ENCODE data around the gene APH1A. TPM values are rescaled to one million over a fixed set of nuclear protein-coding genes. Genes with fewer than 3 reads are reported as not detected.
"Not testable (repeated sequence)": the region's sequence is repeated elsewhere in the genome, so short reads cannot be mapped to it uniquely, and the experiment has no call there.

Gene APH1A
- total RNA-seq, 1 experiment from 2014 or later = 115 TPM

GRCh38 chr1:150221552-150221951 lies 47.3 kb downstream of the APH1A start:
- no peaks in the 10 kb centered on the region for H4K20me1 ChIP-seq (ENCODE audit: control insufficient read depth, insufficient read depth, insufficient read length)
- Mint-ChIP-seq H3K4me3 (no peak overlapping the region), H3K27me3 (ENCODE audit: low read depth) (no peaks in the 10 kb centered on the region), H3K9me3 (no peaks in the 10 kb centered on the region), H3K36me3 (ENCODE audit: insufficient read depth in 1 of 3, low read depth in 3 of 3) (peaks cover 19 to 61% (median 41%) of the 10 kb centered on the region in 3 experiments; a peak in 6 of 7 replicates), H3K4me1 (no peaks in the 10 kb centered on the region), H3K27ac (no peak overlapping the region)
- H3T11ph ChIP-seq (ENCODE audit: low read length) = no peak overlapping the region
- H2BK15ac ChIP-seq (ENCODE audit: low read depth, low read length) = no peak overlapping the region
- no peak overlapping the region for H4K5ac ChIP-seq (ENCODE audit: insufficient read length, low read depth, low read length)
- H3K18ac ChIP-seq (ENCODE audit: insufficient read length, low read depth, low read length) = no peak overlapping the region
- TF ChIP-seq CTCF (conservative IDR thresholded peaks at IDR 0.05) = peak; percentile 53
- H3K27ac ChIP-seq (ENCODE audit: insufficient read length, low read depth, low read length) = no peak overlapping the region
- no peak overlapping the region for H2BK12ac ChIP-seq (ENCODE audit: insufficient read length, low read depth, low read length)
- H3K14ac ChIP-seq (ENCODE audit: insufficient read depth, low read length) = no peak overlapping the region
- no peaks in the 10 kb centered on the region for H3K4me1 ChIP-seq (ENCODE audit: insufficient read depth, low read length)
- no peak overlapping the region for H3K56ac ChIP-seq (ENCODE audit: insufficient read length, low read depth, low read length)
- H2BK5ac ChIP-seq (ENCODE audit: insufficient read length, low read length) = no peak overlapping the region
- DNase-seq = no peak
- H4K91ac ChIP-seq (ENCODE audit: insufficient read length, low read depth, low read length) = no peak overlapping the region
- H3K4ac ChIP-seq (ENCODE audit: low read depth, low read length) = no peak overlapping the region
- H3K79me2 ChIP-seq (ENCODE audit: insufficient read depth, low read length) = no peaks in the 10 kb centered on the region
- H2AK5ac ChIP-seq (ENCODE audit: insufficient read length, low read length) = no peak overlapping the region
- H3K23ac ChIP-seq (ENCODE audit: insufficient read length, low read depth, low read length) = no peak overlapping the region
- H2AFZ ChIP-seq (ENCODE audit: low read length) = no peak overlapping the region
- no CpG with 5 or more reads among the region's 2 CpGs for WGBS (ENCODE audit: extremely low coverage, insufficient read length, low lambda C conversion rate)
- no peak overlapping the region for H4K8ac ChIP-seq (replicated peaks; ENCODE audit: insufficient read length, low read depth, low read length)
- H3K23me2 ChIP-seq (ENCODE audit: insufficient read length, low read depth, low read length, poor library complexity, severe bottlenecking) = no peaks in the 10 kb centered on the region
- H2BK120ac ChIP-seq (ENCODE audit: low read depth, low read length, poor library complexity, severe bottlenecking) = no peak overlapping the region
- H3K9ac ChIP-seq (ENCODE audit: extremely low read depth, insufficient read length, low read length) = no peak overlapping the region
- H3K4me2 ChIP-seq (ENCODE audit: insufficient read depth, insufficient read length, low read length) = no peak overlapping the region
- H3K9me3 ChIP-seq (ENCODE audit: control insufficient read depth, low read depth, low read length) = no peaks in the 10 kb centered on the region
- H3K79me1 ChIP-seq (ENCODE audit: insufficient read depth, low read depth, low read length, poor library complexity, severe bottlenecking) = no peaks in the 10 kb centered on the region
- no peak overlapping the region for H2BK20ac ChIP-seq (ENCODE audit: low read depth, low read length, poor library complexity, severe bottlenecking)
- no peaks in the 10 kb centered on the region for H3K27me3 ChIP-seq (ENCODE audit: insufficient read depth, low read length)

GRCh38 chr1:150215855-150216254 lies 53.0 kb downstream of the APH1A start:
- not testable (repeated sequence) for H3K4me1 ChIP-seq (ENCODE audit: insufficient read depth, low read length); H2AK5ac ChIP-seq (ENCODE audit: insufficient read length, low read length); H2BK5ac ChIP-seq (ENCODE audit: insufficient read length, low read length); H2BK20ac ChIP-seq (ENCODE audit: low read depth, low read length, poor library complexity, severe bottlenecking); H4K91ac ChIP-seq (ENCODE audit: insufficient read length, low read depth, low read length); H3K23ac ChIP-seq (ENCODE audit: insufficient read length, low read depth, low read length); H2BK120ac ChIP-seq (ENCODE audit: low read depth, low read length, poor library complexity, severe bottlenecking); H3K27me3 Mint-ChIP-seq (ENCODE audit: low read depth); H3K23me2 ChIP-seq (ENCODE audit: insufficient read length, low read depth, low read length, poor library complexity, severe bottlenecking); H2AFZ ChIP-seq (ENCODE audit: low read length); H3K18ac ChIP-seq (ENCODE audit: insufficient read length, low read depth, low read length); H4K5ac ChIP-seq (ENCODE audit: insufficient read length, low read depth, low read length); H3K27ac ChIP-seq (ENCODE audit: insufficient read length, low read depth, low read length); H4K8ac ChIP-seq (replicated peaks; ENCODE audit: insufficient read length, low read depth, low read length); H3K27ac Mint-ChIP-seq; H3K9me3 Mint-ChIP-seq; H3K9ac ChIP-seq (ENCODE audit: extremely low read depth, insufficient read length, low read length); H4K20me1 ChIP-seq (ENCODE audit: control insufficient read depth, insufficient read depth, insufficient read length); H3K9me3 ChIP-seq (ENCODE audit: control insufficient read depth, low read depth, low read length); H3K56ac ChIP-seq (ENCODE audit: insufficient read length, low read depth, low read length); H3K79me2 ChIP-seq (ENCODE audit: insufficient read depth, low read length); H2BK12ac ChIP-seq (ENCODE audit: insufficient read length, low read depth, low read length); DNase-seq; H2BK15ac ChIP-seq (ENCODE audit: low read depth, low read length); H3K79me1 ChIP-seq (ENCODE audit: insufficient read depth, low read depth, low read length, poor library complexity, severe bottlenecking); H3K4ac ChIP-seq (ENCODE audit: low read depth, low read length); H3K4me2 ChIP-seq (ENCODE audit: insufficient read depth, insufficient read length, low read length); H3K27me3 ChIP-seq (ENCODE audit: insufficient read depth, low read length); H3T11ph ChIP-seq (ENCODE audit: low read length); H3K4me3 Mint-ChIP-seq; H3K14ac ChIP-seq (ENCODE audit: insufficient read depth, low read length)
- peaks cover 0 to 22% (median 8%) of the 10 kb centered on the region in 3 experiments; a peak in 5 of 7 replicates for H3K36me3 Mint-ChIP-seq (ENCODE audit: insufficient read depth in 1 of 3, low read depth in 3 of 3)
- no CpG with 5 or more reads among the region's 6 CpGs for WGBS (ENCODE audit: extremely low coverage, insufficient read length, low lambda C conversion rate)
- peaks cover 9 to 10% of the 10 kb centered on the region in 2 experiments; a peak in 3 of 4 replicates for H3K4me1 Mint-ChIP-seq

Data from H9 (cell line).